ENCODE data around the gene HDDC2.

GRCh38 chr6:125230674-125231073 lies 71.1 kb downstream of the HDDC2 start:
- no peak for TF ChIP-seq CTCF (IDR thresholded peaks at IDR 0.05)
- TF ChIP-seq POLR2A (IDR thresholded peaks at IDR 0.05) = no peak

All from testis (tissue), 2 donors.